Astrocyte of the spinal cord (primary cell): Measurements from ENCODE around the gene METTL27.

Experiments used
- DNase-seq: peaks from one replicate; pipeline ENCODE4 v3.0.0; 2011; ENCODE audit warnings: low read depth, low spot score
- H3K4me3 ChIP-seq: 2 replicates; pipeline ENCODE4 v1.5.1; 2011; ENCODE audit warnings: low read depth, mild to moderate bottlenecking, low read length, moderate library complexity
- CTCF ChIP-seq: IDR thresholded peaks from 2 replicates; pipeline ENCODE4 v1.5.1; 2012; ENCODE audit warnings: low read depth, mild to moderate bottlenecking, low read length, inconsistent platforms
- in situ Hi-C: cut with HindIII; loops from 2 replicates; pipeline ENCODE4 v1.10.0; 2017; ENCODE audit warnings: low sequenced_read_pairs

The METTL27 gene

GRCh38 chr7:73869011-73869798, 26.9 kb upstream of the METTL27 start:
- H3K4me3 ChIP-seq, result no peak overlapping the region
- TF ChIP-seq CTCF, result no peak
- in situ Hi-C loops, result no loop called here
- no peak for DNase-seq

- no peak overlapping the region for H3K4me3 ChIP-seq
- in situ Hi-C loops, result no loop called here
- TF ChIP-seq CTCF, result no peak
- no peak for DNase-seq
Measured at GRCh38 chr7:73866446-73866767, 24.1 kb upstream of the METTL27 start.

GRCh38 chr7:73865738-73866445, 23.6 kb upstream of the METTL27 start:
- H3K4me3 ChIP-seq, result no peak overlapping the region
- TF ChIP-seq CTCF, result peak; percentile 76
- in situ Hi-C loops, result no loop called here
- DNase-seq, result peak; percentile 64

- in situ Hi-C loops, result no loop called here
- H3K4me3 ChIP-seq, result no peak overlapping the region
- no peak for TF ChIP-seq CTCF
- no peak for DNase-seq
Measured at GRCh38 chr7:73864981-73865711, 22.8 kb upstream of the METTL27 start.

- H3K4me3 ChIP-seq, result no peak overlapping the region
- TF ChIP-seq CTCF, result no peak
- in situ Hi-C loops, result no loop called here
- DNase-seq, result no peak
Measured at GRCh38 chr7:73861305-73861704, 19.0 kb upstream of the METTL27 start.

- TF ChIP-seq CTCF, result no peak
- no peak within 1 kb of the TSS for H3K4me3 ChIP-seq
- DNase-seq, result no peak
- in situ Hi-C loops, result no loop called here
Measured at GRCh38 chr7:73860859-73861258, 18.5 kb upstream of the METTL27 start, which contains the start of gene TMEM270. Gene TMEM270, plus strand, starts transcription at chr7:73861159. Its CDS starts 36 bp downstream, at chr7:73861195.
